Right ventricle myocardium superior (tissue), 1 donor: ENCODE measurements around the gene ATXN10. TPM values are rescaled to one million over a fixed set of nuclear protein-coding genes. Genes with fewer than 3 reads are reported as not detected.

ENCODE experiments used
- ATAC-seq: fragments of 200-7000 bp; cut with Tn5 transposase; one replicate; pipeline ENCODE4 v1.9.1; 2020; ENCODE audit warnings: mild to moderate bottlenecking; ENCODE audit not compliant: poor library complexity
- DNase-seq: peaks from one replicate; pipeline ENCODE4 v3.0.0-alpha.2; 2020
- intact Hi-C: fragments of 100-400 bp; cut with DNase I; formaldehyde crosslinking; loops from one replicate; pipeline ENCODE4 v1.11.2; 2022
- microRNA-seq: library from miRNA; unstranded; fragments of <30 nt; microRNA quantifications from one replicate; pipeline ENCODE4 v1.2.0, GENCODE V29; 2020
- total RNA-seq: library from RNA; stranded (reverse); fragmentation: NEBNext Ultra II Directional; extraction: Animal tissue kit (Norgen Biotek cat#: 25700); gene quantifications from one replicate; pipeline ENCODE4 v1.2.1, GENCODE V29; 2021
- donor health status: DM: no; HTN: yes; CAD: no; lungs with severe emphysema.

The ATXN10 gene
- total RNA-seq, 1 donor from 2014 or later: 119 TPM

- intact Hi-C loops: no loop called here
- DNase-seq: peak; percentile 38
- no peak for ATAC-seq
Measured at GRCh38 chr22:45887202-45888131, 215.8 kb downstream of the ATXN10 start.

- intact Hi-C loops: no loop called here
- ATAC-seq (no peak), DNase-seq (peak; percentile 28)
Measured at GRCh38 chr22:45888221-45889092, 216.8 kb downstream of the ATXN10 start.

- DNase-seq (peak; percentile 30), ATAC-seq (no peak)
- intact Hi-C loops: no loop called here
Measured at GRCh38 chr22:45889093-45889538, 217.5 kb downstream of the ATXN10 start.

DNA sequence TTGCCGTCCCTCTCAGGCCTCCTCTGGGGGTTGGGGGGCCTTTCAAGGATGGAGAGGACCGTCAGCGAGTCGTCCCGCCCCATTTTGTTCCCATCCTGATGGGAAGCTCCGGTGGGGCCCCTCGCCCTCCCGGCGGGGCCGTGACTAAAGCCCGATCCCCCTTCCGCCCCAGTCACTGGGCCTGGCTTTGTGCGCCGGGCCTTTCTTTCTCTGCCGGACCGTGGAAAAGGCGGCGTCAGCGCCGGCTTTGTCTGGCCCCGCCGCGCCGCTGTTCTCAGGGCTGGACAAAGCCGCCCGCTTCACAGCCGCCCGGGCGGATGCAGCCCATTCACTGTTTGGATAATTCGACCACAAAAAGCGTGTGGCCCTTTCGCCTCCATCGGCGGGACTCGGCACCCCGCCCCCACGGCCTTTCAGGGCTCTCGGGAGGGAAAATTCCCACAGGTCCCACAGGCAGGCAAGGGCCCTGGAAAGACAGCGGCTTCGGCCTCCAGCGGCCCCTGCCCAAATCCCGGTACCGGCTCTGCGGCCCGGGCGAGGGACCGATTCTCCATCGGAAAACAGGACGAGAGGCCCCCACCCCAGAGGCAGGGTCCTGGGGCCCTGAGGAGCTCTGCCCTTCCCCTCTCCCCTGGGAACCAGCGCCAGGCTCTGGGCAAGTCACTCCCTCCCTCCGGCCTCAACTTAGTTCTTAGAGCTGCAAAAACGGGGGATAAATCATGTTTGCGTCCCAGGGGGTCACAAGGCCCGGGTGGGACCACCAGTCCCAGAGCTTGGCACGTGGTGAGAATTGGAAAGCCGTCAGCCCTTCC lies 218.1 kb downstream of the ATXN10 start:
- ATAC-seq: no peak
- DNase-seq: peak; percentile 40
- intact Hi-C loops: no loop called here

DNA sequence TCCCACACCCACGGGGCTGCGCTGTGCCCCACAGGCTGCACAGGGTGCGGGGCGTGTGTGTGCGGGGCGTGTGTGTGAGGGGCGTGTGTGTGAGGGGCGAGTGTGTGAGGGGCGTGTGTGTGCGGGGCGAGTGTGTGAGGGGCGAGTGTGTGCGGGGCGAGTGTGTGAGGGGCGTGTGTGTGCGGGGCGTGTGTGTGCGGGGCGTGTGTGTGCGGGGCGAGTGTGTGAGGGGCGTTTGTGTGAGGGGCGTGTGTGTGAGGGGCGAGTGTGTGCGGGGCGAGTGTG lies 218.7 kb downstream of the ATXN10 start:
- intact Hi-C loops: no loop called here
- DNase-seq: no peak
- ATAC-seq: no peak

DNA sequence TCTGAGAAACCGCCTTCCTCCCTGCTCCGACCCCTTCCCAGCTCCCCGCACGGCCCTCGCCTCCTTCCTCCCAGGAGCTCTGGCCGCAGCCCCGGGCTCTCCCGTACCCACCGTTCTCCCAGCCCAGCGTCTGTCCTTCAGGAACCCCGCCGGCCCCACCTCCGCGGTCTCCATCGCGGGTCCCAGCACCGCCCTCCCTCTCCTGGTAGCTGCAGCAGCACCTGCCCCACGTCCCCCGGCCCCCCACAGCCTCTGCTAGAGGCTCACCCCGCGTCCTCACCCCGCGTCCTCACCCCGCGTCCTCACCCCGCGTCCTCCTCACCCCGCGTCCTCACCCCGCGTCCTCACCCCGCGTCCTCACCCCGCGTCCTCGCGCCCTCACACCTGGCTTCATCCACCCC lies 219.4 kb downstream of the ATXN10 start:
- DNase-seq (peak; percentile 24), ATAC-seq (no peak)
- intact Hi-C loops: no loop called here

GRCh38 chr22:45891471-45891995 lies 219.9 kb downstream of the ATXN10 start:
- peak; percentile 22 for DNase-seq
- intact Hi-C loops: no loop called here
- no peak for ATAC-seq

DNA sequence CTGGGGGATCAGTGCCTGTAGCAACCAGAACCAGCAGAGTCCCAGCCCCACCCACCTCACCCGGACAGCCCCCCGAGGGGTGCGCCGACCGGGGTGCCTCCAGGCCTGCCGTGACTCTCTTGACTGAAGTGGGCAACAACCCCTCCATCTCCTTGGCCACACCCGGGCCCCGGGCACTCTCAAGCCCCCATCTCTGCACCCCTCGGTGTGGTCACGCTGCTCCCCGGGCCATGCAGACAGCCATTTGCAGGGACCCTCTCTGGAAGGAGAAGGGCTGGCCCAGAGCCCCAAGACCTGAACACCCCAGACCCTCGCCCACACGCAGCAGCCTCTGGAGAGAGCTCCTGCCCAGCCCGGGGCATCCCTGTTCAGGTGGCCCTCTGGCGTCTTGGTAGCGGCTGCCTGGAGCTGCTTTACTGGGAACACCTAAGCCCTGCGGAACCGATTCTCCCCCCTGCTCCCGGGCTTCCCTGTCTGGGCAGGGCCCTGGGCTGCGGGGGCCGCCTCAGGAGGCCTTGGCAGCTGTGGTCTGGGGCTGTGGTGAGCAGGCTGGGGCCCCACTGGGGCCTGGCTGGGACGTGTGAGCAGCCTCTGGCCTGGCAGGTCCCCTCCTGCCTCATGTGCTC lies 220.5 kb downstream of the ATXN10 start:
- ATAC-seq (no peak), DNase-seq (peak; percentile 23)
- intact Hi-C loops: no loop called here

DNA sequence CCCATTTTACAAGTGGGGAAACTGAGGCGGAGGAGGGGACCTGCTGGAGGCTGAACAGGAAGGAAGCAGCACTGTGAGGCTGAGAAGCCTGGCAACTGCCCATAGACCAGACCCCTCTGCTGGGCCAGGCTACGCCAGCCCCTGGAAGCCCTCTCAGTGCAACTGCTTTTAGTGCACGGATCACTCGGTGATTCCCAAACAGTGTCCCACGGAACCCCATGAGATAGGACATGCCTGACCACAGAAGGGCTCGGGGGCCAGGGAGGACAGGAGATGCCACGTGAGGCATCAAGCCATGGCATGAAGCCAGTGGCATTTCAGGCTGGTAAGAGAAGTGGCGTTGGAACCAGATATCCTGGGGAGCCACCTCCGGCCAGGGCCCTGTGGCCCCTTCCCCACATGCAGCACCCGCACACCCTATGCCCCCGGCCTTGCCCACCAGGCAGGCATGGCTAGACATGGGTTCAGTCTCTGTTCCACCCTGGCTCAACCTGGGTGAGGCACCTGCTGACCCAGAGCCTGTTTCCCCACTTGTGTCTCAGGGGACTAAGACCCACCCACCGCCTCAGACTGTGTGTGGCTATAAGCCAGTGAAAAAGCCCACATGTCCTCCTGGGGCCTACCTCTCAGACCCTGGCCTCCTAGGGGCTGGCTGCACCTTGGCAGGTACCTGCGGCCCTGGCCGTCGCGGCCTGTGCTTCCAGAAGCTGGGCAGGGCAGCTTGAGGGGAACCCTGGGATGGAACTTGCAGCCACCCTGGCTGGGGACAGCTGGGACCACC lies 221.2 kb downstream of the ATXN10 start:
- no peak for ATAC-seq

DNA sequence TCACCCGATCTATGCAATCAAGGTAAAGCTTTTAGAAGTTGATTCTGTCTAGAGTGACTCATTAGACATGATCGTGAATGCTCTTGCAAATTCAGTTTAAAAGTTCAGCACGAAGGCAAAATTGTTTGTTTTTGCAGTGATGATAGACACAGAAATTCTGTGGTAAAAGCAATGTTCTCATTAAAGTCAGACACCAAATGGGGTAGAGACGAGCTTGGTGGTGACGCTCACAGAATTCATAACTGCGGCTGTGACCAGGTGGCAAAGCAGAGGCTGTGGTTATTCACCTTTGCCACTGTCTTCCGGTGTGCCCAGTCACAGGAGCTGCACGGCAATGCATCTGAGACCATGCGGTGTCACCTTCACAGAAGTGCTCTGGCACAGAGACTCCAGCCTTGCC lies 221.9 kb downstream of the ATXN10 start:
- ATAC-seq (no peak), DNase-seq (peak; percentile 1)
- intact Hi-C loops: no loop called here

More for the DNA sequence above, 221.2 kb downstream of the ATXN10 start:
- peak; percentile 32 for DNase-seq
- intact Hi-C loops: no loop called here

Small RNA genes within 50 kb of the gene (microRNA-seq; reads per million reads assigned to microRNA genes)
- not detected for gene MIR4762

Other genes with a start within 250 kb of the ATXN10 start
- gene FBLN1, start 169.0 kb upstream of the ATXN10 start, total RNA-seq: 89.5 TPM